Stomach smooth muscle (tissue), 2 donors: ENCODE results near the gene PXYLP1.

ENCODE experiments used
- H3K27ac ChIP-seq: one replicate; pipeline ENCODE4 v1.7.0; 2013; ENCODE audit warnings: mild to moderate bottlenecking, low read length, inconsistent platforms
- H3K27me3 ChIP-seq, 2 donors: one replicate each; pipeline ENCODE4 v1.7.0; 2013; ENCODE audit warnings: low read length in 2 of 2; ENCODE audit not compliant: insufficient read depth in 2 of 2, control insufficient read depth in 1 of 2
- H3K36me3 ChIP-seq, 2 donors: one replicate each; pipeline ENCODE4 v1.7.0; 2013; ENCODE audit warnings: low read length in 2 of 2; ENCODE audit not compliant: control insufficient read depth in 2 of 2, insufficient read depth in 2 of 2
- H3K4me1 ChIP-seq: one replicate; pipeline ENCODE4 v1.7.0; 2013; ENCODE audit warnings: low read length; ENCODE audit not compliant: control insufficient read depth, insufficient read depth
- H3K4me3 ChIP-seq, 2 donors: one replicate each; pipeline ENCODE4 v1.7.0; 2013; ENCODE audit warnings: low read length in 2 of 2
- H3K9ac ChIP-seq, 2 donors: one replicate each; pipeline ENCODE4 v1.7.0; 2013; ENCODE audit warnings: low read length in 2 of 2, mild to moderate bottlenecking in 1 of 2
- H3K9me3 ChIP-seq, 2 donors: one replicate each; pipeline ENCODE4 v1.7.0; 2013; ENCODE audit warnings: low read length in 2 of 2; ENCODE audit not compliant: control insufficient read depth in 2 of 2
- donor health status: healthy.
- donor health status: Pancreatic carcinoma.

PXYLP1 gene

DNA sequence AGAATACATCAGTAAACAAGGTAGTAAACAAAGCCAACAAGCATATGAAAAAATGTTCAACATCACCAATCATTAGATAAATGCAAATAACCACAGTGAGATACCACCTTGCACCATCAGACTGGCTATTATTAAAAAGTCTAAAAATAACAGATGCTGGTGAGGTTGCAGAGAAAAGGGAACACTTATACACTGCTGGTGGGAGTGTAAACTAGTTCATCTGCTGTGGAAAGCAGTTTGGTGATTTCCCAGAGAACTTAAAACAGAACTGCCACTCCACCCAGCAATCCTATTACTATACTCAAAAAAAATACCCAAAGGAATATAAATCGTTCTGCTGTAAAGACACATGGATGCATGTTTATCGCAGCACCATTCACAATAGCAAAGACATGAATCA lies 106.4 kb downstream of the PXYLP1 start:
- no peak overlapping the region for H3K4me3 ChIP-seq
- no peaks in the 10 kb centered on the region for H3K36me3 ChIP-seq
- no peak overlapping the region for H3K9ac ChIP-seq
- H3K4me1 ChIP-seq = peaks cover 7% of the 10 kb centered on the region
- H3K27ac ChIP-seq = no peak overlapping the region
- no peaks in the 10 kb centered on the region for H3K27me3 ChIP-seq
- H3K9me3 ChIP-seq = no peaks in the 10 kb centered on the region

DNA sequence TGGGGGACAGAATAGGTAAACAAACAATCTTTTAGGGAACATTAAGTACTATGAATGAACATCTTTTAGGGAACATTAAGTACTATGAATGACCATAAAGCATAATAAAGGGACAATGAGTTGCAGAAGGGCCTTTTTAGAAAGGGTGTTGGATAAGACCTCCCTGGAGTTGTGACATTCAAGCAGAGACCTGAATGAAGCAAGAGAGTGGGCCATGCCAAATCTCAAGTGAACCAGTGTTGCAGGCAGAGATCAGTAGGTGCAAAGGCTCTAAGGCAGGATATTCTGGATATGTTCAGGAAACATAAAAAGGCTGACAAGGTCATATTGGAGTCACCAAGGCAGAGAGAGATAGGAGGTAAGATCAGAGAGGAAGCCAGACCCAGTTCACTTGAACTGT lies 107.3 kb downstream of the PXYLP1 start:
- Histone ChIP-seq H3K4me1 (no peaks in the 10 kb centered on the region), H3K27ac (no peak overlapping the region), H3K27me3 (no peaks in the 10 kb centered on the region), H3K9me3 (no peaks in the 10 kb centered on the region), H3K36me3 (no peaks in the 10 kb centered on the region), H3K4me3 (no peak overlapping the region), H3K9ac (no peak overlapping the region)

DNA sequence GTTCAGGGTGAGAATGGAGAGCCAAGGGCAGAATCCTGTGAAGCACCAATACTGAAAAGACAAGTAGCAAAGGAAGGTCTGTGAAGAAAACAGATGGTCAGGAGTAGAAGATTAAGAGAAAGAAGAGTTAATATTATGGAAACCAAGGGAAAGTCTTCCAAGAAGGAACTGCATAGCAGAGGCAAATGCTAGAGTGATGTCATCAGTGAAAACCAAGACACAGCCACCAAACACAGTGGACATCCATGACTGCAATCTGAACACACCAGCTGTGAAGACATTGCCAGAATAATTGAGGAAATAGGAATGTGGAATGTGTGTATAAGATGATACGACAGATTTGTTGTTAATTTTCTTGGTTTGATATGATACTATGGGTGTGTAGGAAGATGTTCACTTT lies 109.9 kb downstream of the PXYLP1 start:
- Histone ChIP-seq H3K4me1 (no peaks in the 10 kb centered on the region), H3K9ac (no peak overlapping the region), H3K27me3 (no peaks in the 10 kb centered on the region), H3K27ac (no peak overlapping the region), H3K9me3 (no peaks in the 10 kb centered on the region), H3K36me3 (no peaks in the 10 kb centered on the region), H3K4me3 (no peak overlapping the region)

DNA sequence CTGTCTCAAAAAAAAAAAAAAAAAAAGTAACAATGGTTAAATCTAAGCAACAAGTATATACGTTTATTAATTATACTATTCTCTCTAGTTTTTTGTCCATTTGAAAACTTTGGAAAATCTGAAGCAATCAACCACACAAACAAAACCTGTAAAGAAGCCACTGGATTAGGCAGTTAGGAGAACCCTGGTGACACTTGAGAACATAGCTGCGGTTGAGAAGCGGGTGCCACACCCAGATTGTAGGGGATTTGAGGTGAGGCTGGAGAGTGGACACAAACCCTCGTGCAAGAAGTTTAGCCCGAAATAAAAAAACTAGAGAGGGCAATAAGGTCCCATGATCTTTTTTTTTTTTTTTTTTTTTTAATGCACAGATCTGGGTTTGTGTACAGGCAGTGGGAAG lies 110.8 kb downstream of the PXYLP1 start:
- H3K27me3 ChIP-seq = no peaks in the 10 kb centered on the region
- H3K4me1 ChIP-seq = no peaks in the 10 kb centered on the region
- no peak overlapping the region for H3K4me3 ChIP-seq
- H3K36me3 ChIP-seq = no peaks in the 10 kb centered on the region
- H3K9ac ChIP-seq = no peak overlapping the region
- no peak overlapping the region for H3K27ac ChIP-seq
- H3K9me3 ChIP-seq = no peaks in the 10 kb centered on the region

DNA sequence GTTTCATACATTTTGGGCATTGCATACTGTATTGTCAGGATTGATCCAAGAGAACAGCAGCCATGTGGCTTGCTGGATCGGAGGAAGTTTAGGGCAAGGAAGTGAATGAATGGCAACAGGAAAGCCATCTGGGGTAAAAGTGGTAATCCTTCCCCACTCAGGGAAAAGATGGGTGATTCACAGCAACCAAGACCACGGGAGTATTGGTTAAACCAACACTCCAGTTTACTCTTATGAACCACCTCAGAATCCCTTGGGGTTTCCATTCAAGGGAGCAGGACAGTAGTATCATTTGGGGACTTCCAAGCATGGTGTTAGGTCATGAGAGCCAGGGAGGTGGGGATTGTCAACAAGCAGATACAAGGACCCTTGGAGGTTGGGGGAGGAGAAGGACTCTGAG lies 111.5 kb downstream of the PXYLP1 start:
- Histone ChIP-seq H3K9me3 (no peaks in the 10 kb centered on the region), H3K27me3 (no peaks in the 10 kb centered on the region), H3K36me3 (no peaks in the 10 kb centered on the region), H3K27ac (no peak overlapping the region), H3K9ac (no peak overlapping the region), H3K4me1 (no peaks in the 10 kb centered on the region), H3K4me3 (no peak overlapping the region)

DNA sequence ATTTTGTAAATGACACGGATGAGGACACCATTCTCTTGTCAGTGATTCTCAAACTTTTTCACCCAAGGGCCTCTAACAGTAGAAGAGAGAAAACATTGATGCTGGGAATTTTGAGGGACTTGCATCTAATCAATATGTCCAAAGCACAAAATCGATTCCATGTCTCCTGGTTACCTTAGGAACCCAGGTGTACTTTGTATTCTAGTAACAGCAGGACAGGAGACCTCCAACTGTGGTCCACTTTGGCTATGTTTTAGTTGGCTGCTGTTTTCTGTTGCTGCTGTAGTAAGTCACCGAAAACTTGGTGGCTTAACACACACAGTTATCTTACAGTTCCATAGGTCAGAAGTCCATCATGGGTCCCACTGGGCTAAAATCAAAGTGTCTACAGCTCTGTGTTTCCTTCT lies 112.2 kb downstream of the PXYLP1 start:
- no peak overlapping the region for H3K27ac ChIP-seq
- no peak overlapping the region for H3K9ac ChIP-seq
- no peaks in the 10 kb centered on the region for H3K4me1 ChIP-seq
- H3K36me3 ChIP-seq = no peaks in the 10 kb centered on the region
- H3K9me3 ChIP-seq = no peaks in the 10 kb centered on the region
- H3K27me3 ChIP-seq = no peaks in the 10 kb centered on the region
- H3K4me3 ChIP-seq = no peak overlapping the region
